Lung (tissue), 12 donors: ENCODE results near the gene LAMA3. TPM values are rescaled to one million over a fixed set of nuclear protein-coding genes. Genes with fewer than 3 reads are reported as not detected.

Experiments
- ATAC-seq: fragments of 200-7000 bp; cut with Tn5 transposase; one replicate; pipeline ENCODE4 v1.9.1; 2020; ENCODE audit warnings: moderate number of reproducible peaks; ENCODE audit not compliant: insufficient read depth, low FRiP score
- DNase-seq, 3 donors: peaks; one replicate each; pipeline ENCODE4 v3.0.0-alpha.2; 2013 to 2017
- H3K27ac ChIP-seq, 2 donors: one replicate each; pipeline ENCODE4 v1.5.1; 2013; ENCODE audit warnings: mild to moderate bottlenecking in 2 of 2, moderate library complexity in 2 of 2, control low read depth in 1 of 2, inconsistent platforms in 1 of 2, low read depth in 1 of 2, low read length in 1 of 2
- H3K27me3 ChIP-seq, 3 donors: one replicate each; pipeline ENCODE4 v1.5.1; 2013; ENCODE audit warnings: low read length in 2 of 3; ENCODE audit not compliant: control insufficient read depth in 3 of 3, insufficient read depth in 3 of 3
- H3K36me3 ChIP-seq, 4 donors: one replicate each; pipeline ENCODE4 v1.5.1; 2013; ENCODE audit warnings: low read length in 4 of 4, mild to moderate bottlenecking in 1 of 4, moderate library complexity in 1 of 4; ENCODE audit not compliant: control insufficient read depth in 4 of 4, insufficient read depth in 4 of 4
- H3K4me1 ChIP-seq, 5 donors: one replicate each; pipeline ENCODE4 v1.5.1; 2013; ENCODE audit warnings: low read length in 5 of 5, mild to moderate bottlenecking in 2 of 5, moderate library complexity in 1 of 5; ENCODE audit not compliant: control insufficient read depth in 5 of 5, insufficient read depth in 5 of 5
- H3K4me3 ChIP-seq: one replicate; pipeline ENCODE4 v1.5.1; 2013; ENCODE audit warnings: mild to moderate bottlenecking, control low read depth, moderate library complexity
- H3K9ac ChIP-seq, 2 donors: one replicate each; pipeline ENCODE4 v1.5.1; 2013; ENCODE audit warnings: low read length in 2 of 2, control low read depth in 1 of 2; ENCODE audit not compliant: insufficient read depth in 1 of 2
- H3K9me3 ChIP-seq, 4 donors: one replicate each; pipeline ENCODE4 v1.5.1; 2013; ENCODE audit warnings: low read length in 3 of 4, mild to moderate bottlenecking in 1 of 4, moderate library complexity in 1 of 4; ENCODE audit not compliant: control insufficient read depth in 4 of 4, insufficient read depth in 3 of 4
- CTCF ChIP-seq: IDR thresholded peaks from 2 replicates; pipeline ENCODE4 v1.5.1; 2012; ENCODE audit warnings: mild to moderate bottlenecking; ENCODE audit errors: control extremely low read depth, extremely low read depth
- WGBS, 2 donors: extraction: QIAGEN DNeasy Blood & Tissue Kit; methylation state at CpG; one replicate each; pipeline ENCODE4 v1.1.7; 2013; 5-methylcytosine and 5-hydroxymethylcytosine counted together
- polyA plus RNA-seq, 2 donors: library from polyadenylated mRNA; stranded (reverse); fragments of 200-250 nt; gene quantifications; one replicate each; pipeline ENCODE4 v1.2.1, GENCODE V29; 2013
- total RNA-seq, 2 donors: library from RNA; depleted of rRNA in 1 of 2; stranded (reverse); fragments of >200 nt in 1 of 2; gene quantifications; one replicate each; pipeline ENCODE4 v1.2.1, GENCODE V29; 2014 to 2021
- donor health status: control.
- donor health status: control.
- donor health status: Bipolar disorder and iron deficiency.
- donor health status: healthy.
- donor health status: DM: yes; HTN: yes; CAD: no.

LAMA3 gene
- total and polyA plus RNA-seq, 4 donors, result 14.1 to 110 (median 51.9) TPM

GRCh38 chr18:23844991-23845680 lies 155.9 kb downstream of the LAMA3 start:
- peak overlapping the region in 1 of 2 donors; percentile 62 for H3K27ac ChIP-seq
- H3K36me3 ChIP-seq, result peaks cover 0 to 6% (median 0%) of the 10 kb centered on the region in 4 donors
- DNase-seq (no peak), ATAC-seq (no peak)
- no peak overlapping the region for H3K9ac ChIP-seq
- TF ChIP-seq CTCF, result no peak
- no peaks in the 10 kb centered on the region for H3K27me3 ChIP-seq
- WGBS, 2 donors, result 71 to 85% methylated on average over 9 of the region's 9 CpGs
- peaks cover 0 to 3% (median 0%) of the 10 kb centered on the region in 5 donors for H3K4me1 ChIP-seq
- H3K9me3 ChIP-seq, result no peaks in the 10 kb centered on the region
- H3K4me3 ChIP-seq, result no peak overlapping the region

- no peak for ATAC-seq
- Histone ChIP-seq H3K27me3 (no peaks in the 10 kb centered on the region), H3K9ac (no peak overlapping the region), H3K36me3 (peaks cover 0 to 6% (median 0%) of the 10 kb centered on the region in 4 donors), H3K9me3 (no peaks in the 10 kb centered on the region), H3K4me1 (peaks cover 0 to 3% (median 0%) of the 10 kb centered on the region in 5 donors), H3K4me3 (no peak overlapping the region), H3K27ac (no peak overlapping the region)
- DNase-seq, result no peak
- 96 to 97% methylated on average over 15 of the region's 15 CpGs for WGBS, 2 donors
- TF ChIP-seq CTCF, result no peak
These were observed 156.9 kb downstream of the LAMA3 start for GRCh38 chr18:23845988-23846630.

GRCh38 chr18:23847321-23847986 lies 158.2 kb downstream of the LAMA3 start:
- Histone ChIP-seq H3K9me3 (no peaks in the 10 kb centered on the region), H3K27me3 (no peaks in the 10 kb centered on the region), H3K36me3 (peaks cover 0 to 6% (median 0%) of the 10 kb centered on the region in 4 donors), H3K27ac (no peak overlapping the region), H3K9ac (no peak overlapping the region), H3K4me1 (peaks cover 0 to 3% (median 0%) of the 10 kb centered on the region in 5 donors), H3K4me3 (no peak overlapping the region)
- ATAC-seq (no peak), DNase-seq (no peak)
- no peak for TF ChIP-seq CTCF
- 95 to 96% methylated on average over 19 of the region's 19 CpGs for WGBS, 2 donors
